ENCODE measurements around the gene DUOXA1. TPM values are rescaled to one million over a fixed set of nuclear protein-coding genes. Genes with fewer than 3 reads are reported as not detected.

Gene DUOXA1
- total and polyA plus RNA-seq, 2 of the 4 experiments (the other 2 are of a cell fraction): 0.02 TPM; not detected in 1

DNA sequence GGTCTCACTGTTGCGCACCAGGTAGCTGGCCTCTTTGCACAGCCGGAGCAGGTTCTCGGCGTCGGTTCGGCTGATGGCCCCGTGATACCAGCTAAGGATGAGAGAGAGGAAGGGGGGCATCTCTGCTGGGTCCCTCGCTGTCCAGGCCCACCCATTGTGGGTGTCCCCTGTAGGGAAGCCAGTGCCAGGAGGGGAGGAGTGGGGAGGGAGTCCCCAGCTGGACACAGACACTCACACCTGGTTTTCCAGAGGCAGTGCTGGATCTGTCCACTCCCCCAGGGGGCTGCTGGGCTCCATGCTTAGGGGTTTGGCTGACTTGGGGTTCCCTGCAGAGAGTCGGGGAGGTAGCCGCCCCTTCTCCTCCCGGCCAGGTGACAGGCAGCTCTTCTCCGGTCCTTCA lies 42.2 kb upstream of the DUOXA1 start:
- Histone ChIP-seq H3K9ac (ENCODE audit: low read depth, low read length) (no peak overlapping the region), H3K56ac (ENCODE audit: extremely low read depth, insufficient read depth, low read length) (no peak overlapping the region), H3K18ac (ENCODE audit: low read depth, low read length) (no peak overlapping the region), H3K27me3 (ENCODE audit: control insufficient read depth, insufficient read depth, low read length) (no peaks in the 10 kb centered on the region), H2BK120ac (ENCODE audit: low read depth, low read length) (no peak overlapping the region), H2BK15ac (ENCODE audit: low read depth, low read length) (no peak overlapping the region), H3K36me3 (ENCODE audit: control insufficient read depth, insufficient read depth, low read length) (peaks cover 8% of the 10 kb centered on the region), H3K27ac (ENCODE audit: insufficient read depth, low read length) (no peak overlapping the region), H2AK9ac (replicated peaks; ENCODE audit: low read depth, low read length, poor library complexity) (peak overlapping the region; percentile 32), H3K14ac (replicated peaks; ENCODE audit: low read depth, low read length) (no peak overlapping the region), H3K23ac (ENCODE audit: low read depth, low read length) (no peak overlapping the region), H2AK5ac (ENCODE audit: low read depth, low read length) (no peak overlapping the region), H3K79me1 (ENCODE audit: low read depth in 1 of 2, low read length in 2 of 2) (no peaks in the 10 kb centered on the region), H4K8ac (ENCODE audit: low read depth in 2 of 2, low read length in 2 of 2) (no peak overlapping the region), H3K9me3 (ENCODE audit: control insufficient read depth, insufficient read depth, low read length) (no peaks in the 10 kb centered on the region), H4K5ac (ENCODE audit: low read depth, low read length) (no peak overlapping the region), H4K20me1 (ENCODE audit: insufficient read depth, low read length) (no peaks in the 10 kb centered on the region; the same call in 1 of the 2 replicates), H2BK5ac (ENCODE audit: low read depth, low read length, poor library complexity, severe bottlenecking) (no peak overlapping the region), H2AFZ (replicated peaks; ENCODE audit: low read length, poor library complexity) (no peak overlapping the region), H3K4me3 (ENCODE audit: insufficient read depth, low read depth, low read length) (no peak overlapping the region), H2BK20ac (ENCODE audit: low read depth, low read length) (no peak overlapping the region), H4K91ac (ENCODE audit: insufficient read depth, low read depth, low read length) (no peak overlapping the region), H3K4ac (ENCODE audit: low read depth, low read length) (no peak overlapping the region), H3K9me1 (ENCODE audit: insufficient read depth, low read length) (peaks cover 6% of the 10 kb centered on the region), H3K4me1 (ENCODE audit: control insufficient read depth, insufficient read depth, low read length) (no peaks in the 10 kb centered on the region), H3K4me2 (ENCODE audit: low read depth, low read length) (no peak overlapping the region)
- dilution Hi-C loops (cut with HindIII; ENCODE audit: low sequenced_read_pairs, unreplicated experiment): no loop called here
- ChIA-PET CTCF (no interaction called here), POLR2A (ENCODE audit: unreplicated experiment) (no interaction called here)
- DNase-seq (no peak), ATAC-seq (ENCODE audit: low read depth) (no peak)
- TF ChIP-seq BHLHE40 (IDR thresholded peaks at IDR 0.05; ENCODE audit: low read depth, low read length) (no peak), CHD1 (IDR thresholded peaks at IDR 0.05; ENCODE audit: low read depth, low read length) (no peak), CEBPB (IDR thresholded peaks at IDR 0.05; ENCODE audit: low read depth, low read length) (no peak), MAFK (IDR thresholded peaks at IDR 0.05; ENCODE audit: low read depth, low read length) (no peak), MXI1 (IDR thresholded peaks at IDR 0.05; ENCODE audit: borderline replicate concordance, low read depth, low read length) (no peak), RFX5 (IDR thresholded peaks at IDR 0.05; ENCODE audit: low read depth, low read length) (no peak), RAD21 (IDR thresholded peaks at IDR 0.05; ENCODE audit: low read length) (no peak), FOS (IDR thresholded peaks at IDR 0.05; ENCODE audit: low read depth, low read length) (no peak), NFE2L2 (IDR thresholded peaks at IDR 0.05; ENCODE audit: low read depth, low read length) (no peak), MAZ (IDR thresholded peaks at IDR 0.05; ENCODE audit: borderline replicate concordance, low read depth, low read length) (no peak), RCOR1 (IDR thresholded peaks at IDR 0.05; ENCODE audit: insufficient replicate concordance, low read length) (no peak), SMC3 (IDR thresholded peaks at IDR 0.05; ENCODE audit: low read depth, low read length) (no peak), POLR2A (IDR thresholded peaks at IDR 0.05; ENCODE audit: low read depth, low read length) (no peak)
- TF ChIP-seq, protein P1, sequence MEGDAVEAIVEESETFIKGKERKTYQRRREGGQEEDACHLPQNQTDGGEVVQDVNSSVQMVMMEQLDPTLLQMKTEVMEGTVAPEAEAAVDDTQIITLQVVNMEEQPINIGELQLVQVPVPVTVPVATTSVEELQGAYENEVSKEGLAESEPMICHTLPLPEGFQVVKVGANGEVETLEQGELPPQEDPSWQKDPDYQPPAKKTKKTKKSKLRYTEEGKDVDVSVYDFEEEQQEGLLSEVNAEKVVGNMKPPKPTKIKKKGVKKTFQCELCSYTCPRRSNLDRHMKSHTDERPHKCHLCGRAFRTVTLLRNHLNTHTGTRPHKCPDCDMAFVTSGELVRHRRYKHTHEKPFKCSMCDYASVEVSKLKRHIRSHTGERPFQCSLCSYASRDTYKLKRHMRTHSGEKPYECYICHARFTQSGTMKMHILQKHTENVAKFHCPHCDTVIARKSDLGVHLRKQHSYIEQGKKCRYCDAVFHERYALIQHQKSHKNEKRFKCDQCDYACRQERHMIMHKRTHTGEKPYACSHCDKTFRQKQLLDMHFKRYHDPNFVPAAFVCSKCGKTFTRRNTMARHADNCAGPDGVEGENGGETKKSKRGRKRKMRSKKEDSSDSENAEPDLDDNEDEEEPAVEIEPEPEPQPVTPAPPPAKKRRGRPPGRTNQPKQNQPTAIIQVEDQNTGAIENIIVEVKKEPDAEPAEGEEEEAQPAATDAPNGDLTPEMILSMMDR (conservative IDR thresholded peaks at IDR 0.05; ENCODE audit: low read depth, low read length): no peak
- TF ChIP-seq, protein P2, sequence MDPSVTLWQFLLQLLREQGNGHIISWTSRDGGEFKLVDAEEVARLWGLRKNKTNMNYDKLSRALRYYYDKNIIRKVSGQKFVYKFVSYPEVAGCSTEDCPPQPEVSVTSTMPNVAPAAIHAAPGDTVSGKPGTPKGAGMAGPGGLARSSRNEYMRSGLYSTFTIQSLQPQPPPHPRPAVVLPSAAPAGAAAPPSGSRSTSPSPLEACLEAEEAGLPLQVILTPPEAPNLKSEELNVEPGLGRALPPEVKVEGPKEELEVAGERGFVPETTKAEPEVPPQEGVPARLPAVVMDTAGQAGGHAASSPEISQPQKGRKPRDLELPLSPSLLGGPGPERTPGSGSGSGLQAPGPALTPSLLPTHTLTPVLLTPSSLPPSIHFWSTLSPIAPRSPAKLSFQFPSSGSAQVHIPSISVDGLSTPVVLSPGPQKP (IDR thresholded peaks at IDR 0.05; ENCODE audit: borderline replicate concordance, low read depth, low read length): no peak
- TF ChIP-seq, protein P3, sequence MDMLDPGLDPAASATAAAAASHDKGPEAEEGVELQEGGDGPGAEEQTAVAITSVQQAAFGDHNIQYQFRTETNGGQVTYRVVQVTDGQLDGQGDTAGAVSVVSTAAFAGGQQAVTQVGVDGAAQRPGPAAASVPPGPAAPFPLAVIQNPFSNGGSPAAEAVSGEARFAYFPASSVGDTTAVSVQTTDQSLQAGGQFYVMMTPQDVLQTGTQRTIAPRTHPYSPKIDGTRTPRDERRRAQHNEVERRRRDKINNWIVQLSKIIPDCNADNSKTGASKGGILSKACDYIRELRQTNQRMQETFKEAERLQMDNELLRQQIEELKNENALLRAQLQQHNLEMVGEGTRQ (IDR thresholded peaks at IDR 0.05; ENCODE audit: low read depth, low read length): no peak
- BruUV-seq (replicated peaks): no TSS peak
- intact Hi-C loops (cut with micrococcal nuclease): no loop called here
- in situ Hi-C loops (cut with MboI; ENCODE audit: low sequenced_read_pairs): no loop called here
- 93% methylated on average over 3 of the region's 12 CpGs; no CpG with 5 or more reads in 1 of the 2 experiments for WGBS, 2 experiments (ENCODE audit: extremely low coverage in 2 of 2, insufficient read length in 1 of 2)

Data from IMR-90 (cell line).